ES-I3 (cell line): Measurements from ENCODE around the gene KRT35.

Source experiments
- H3K36me3 ChIP-seq: 2 replicates; pipeline ENCODE4 v1.6.1; 2013; ENCODE audit warnings: mild to moderate bottlenecking, low read length, control low read depth, moderate library complexity; ENCODE audit not compliant: insufficient read depth
- H3K4me1 ChIP-seq: 2 replicates; pipeline ENCODE4 v1.6.1; 2013; ENCODE audit warnings: mild to moderate bottlenecking, control low read depth, low read length; ENCODE audit not compliant: insufficient read depth
- H3K9ac ChIP-seq: 2 replicates; pipeline ENCODE4 v1.6.1; 2013; ENCODE audit warnings: low read depth, mild to moderate bottlenecking, low read length, moderate library complexity
- H3K9me3 ChIP-seq: 2 replicates; pipeline ENCODE4 v1.6.1; 2013; ENCODE audit warnings: mild to moderate bottlenecking, low read length, moderate library complexity; ENCODE audit not compliant: control insufficient read depth, insufficient read depth

The KRT35 gene

DNA sequence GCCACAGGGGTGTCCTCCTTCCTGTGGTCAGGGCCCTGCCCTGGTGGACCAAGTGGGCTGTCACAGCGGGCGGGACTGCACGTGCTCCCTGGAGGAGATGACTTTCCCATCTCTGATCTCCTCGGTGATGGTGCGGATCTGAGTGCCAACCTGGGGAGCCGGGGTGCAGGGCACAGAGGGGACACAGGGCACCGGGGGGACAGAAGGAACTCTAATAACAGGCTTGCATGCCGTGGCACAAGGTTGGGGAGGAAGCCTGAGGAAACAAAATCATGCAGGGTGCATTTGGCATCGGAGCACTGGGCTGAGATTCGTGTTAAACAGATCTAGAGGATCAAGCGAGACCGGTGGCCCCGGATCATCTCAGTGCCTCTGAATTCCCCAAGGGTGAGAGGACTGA is 5.4 kb upstream of the KRT35 start:
- H3K9ac ChIP-seq, result no peak overlapping the region
- H3K9me3 ChIP-seq, result no peaks in the 10 kb centered on the region
- no peaks in the 10 kb centered on the region for H3K36me3 ChIP-seq
- H3K4me1 ChIP-seq, result no peaks in the 10 kb centered on the region

DNA sequence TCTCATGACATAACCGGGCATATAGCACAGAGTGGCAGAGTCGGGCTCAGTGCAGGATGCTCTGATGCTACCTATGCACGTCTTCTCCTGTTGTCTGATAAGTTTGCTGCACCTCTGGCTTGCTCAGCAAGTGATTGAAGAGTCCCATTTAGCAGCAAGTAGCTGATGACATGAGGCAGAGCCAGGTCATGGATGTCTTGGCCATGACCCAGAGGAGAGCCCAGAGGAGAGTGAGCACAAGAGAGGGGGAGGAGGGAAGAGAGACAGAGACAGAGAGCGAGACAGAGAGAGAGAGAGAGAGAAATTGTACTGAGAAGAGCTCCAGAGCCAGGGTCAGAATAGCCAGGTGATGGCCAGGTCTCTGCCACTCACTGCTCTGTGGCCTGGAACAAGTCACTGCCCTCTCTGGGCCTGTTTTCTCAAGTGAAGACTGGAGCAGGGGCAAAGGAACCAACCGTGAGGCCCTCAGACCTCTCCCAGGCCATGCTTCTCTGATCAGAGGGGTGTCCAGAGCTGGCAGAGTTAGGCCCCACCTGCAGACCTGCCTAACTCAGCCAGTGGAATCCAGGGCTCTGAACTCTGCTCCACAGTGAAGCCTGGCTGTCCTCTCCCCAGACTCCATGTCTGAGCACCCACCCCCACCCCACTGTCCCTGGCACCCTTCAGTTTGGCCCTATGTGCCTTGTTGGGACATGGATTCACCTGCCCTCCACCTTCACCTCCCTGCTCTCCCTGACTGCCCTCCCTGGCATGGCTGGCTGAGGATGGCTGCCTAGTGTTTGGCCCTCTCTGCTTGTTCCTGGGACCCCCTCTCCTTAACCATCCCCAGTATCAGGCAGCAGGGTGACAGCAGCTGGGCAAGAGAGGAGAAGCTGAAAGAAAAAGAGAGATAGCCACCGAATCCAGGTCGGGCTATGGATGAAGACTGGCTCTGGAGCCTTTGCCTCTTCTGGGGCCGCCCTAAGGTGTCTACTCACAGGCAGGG is 4.3 kb upstream of the KRT35 start:
- no peaks in the 10 kb centered on the region for H3K36me3 ChIP-seq
- H3K9me3 ChIP-seq, result no peaks in the 10 kb centered on the region
- no peak overlapping the region for H3K9ac ChIP-seq

DNA sequence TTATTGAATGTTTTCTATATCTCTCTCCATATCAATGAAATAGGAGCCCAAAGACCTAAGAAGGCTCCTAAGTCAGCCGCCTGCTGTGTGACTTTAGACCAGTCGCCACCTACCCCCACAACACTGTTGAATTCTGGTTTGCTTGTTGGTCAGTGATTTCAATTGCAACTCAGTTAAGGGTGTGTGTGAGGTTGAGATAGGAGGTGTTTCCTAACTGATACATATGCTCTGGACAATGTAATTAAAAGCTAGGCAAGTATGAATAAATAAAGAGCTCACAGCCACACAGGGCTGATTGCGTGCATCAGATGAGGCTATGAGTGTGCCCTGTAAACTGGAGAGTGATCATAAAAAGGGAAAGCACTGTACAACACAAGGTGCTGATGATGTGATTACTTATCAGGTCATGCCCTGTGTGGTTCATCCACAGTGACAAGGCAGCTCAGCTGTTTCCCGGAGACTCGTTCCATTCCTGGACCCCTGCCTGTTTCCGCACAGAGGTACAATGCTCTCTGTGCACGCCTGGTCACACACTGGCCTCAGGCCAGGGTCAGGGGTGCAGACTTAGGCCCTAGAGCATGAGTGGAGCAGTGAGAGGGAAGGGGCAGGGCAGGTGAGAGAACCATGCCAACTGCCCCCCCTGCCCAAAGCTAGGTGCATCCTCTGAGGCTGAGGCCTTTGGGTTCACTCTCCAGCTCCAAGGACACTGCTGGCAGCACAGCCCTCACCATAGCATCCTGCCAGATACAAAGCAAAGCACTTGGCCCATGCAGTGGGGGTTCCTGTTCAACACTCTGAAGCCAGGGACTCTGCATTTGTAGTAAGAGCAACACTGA is 3.3 kb upstream of the KRT35 start:
- Histone ChIP-seq H3K4me1 (no peaks in the 10 kb centered on the region), H3K9ac (no peak overlapping the region), H3K9me3 (no peaks in the 10 kb centered on the region), H3K36me3 (no peaks in the 10 kb centered on the region)

More for the DNA sequence above, 4.3 kb upstream of the KRT35 start:
- no peaks in the 10 kb centered on the region for H3K4me1 ChIP-seq

DNA sequence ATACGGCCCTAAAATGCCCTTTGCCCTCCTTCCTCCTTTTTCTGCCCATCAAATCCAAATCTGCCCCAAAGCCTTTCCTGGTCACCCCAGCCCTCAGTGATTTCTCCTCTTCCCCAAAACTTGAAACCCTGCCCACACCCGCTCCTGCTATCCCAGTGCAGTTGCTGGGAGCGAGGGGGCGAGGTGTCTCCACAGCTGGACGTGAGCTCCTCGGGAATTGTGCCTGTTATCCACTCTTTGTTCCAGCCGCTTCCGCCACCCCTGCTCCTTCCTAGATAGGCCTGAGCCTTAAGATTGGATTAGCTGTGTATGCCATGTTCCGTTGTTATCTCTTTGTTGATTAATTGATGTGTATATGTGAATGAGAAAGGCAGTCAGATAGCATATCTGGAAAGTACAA is 2.6 kb upstream of the KRT35 start:
- Histone ChIP-seq H3K9ac (no peak overlapping the region), H3K9me3 (no peaks in the 10 kb centered on the region), H3K4me1 (no peaks in the 10 kb centered on the region)

DNA sequence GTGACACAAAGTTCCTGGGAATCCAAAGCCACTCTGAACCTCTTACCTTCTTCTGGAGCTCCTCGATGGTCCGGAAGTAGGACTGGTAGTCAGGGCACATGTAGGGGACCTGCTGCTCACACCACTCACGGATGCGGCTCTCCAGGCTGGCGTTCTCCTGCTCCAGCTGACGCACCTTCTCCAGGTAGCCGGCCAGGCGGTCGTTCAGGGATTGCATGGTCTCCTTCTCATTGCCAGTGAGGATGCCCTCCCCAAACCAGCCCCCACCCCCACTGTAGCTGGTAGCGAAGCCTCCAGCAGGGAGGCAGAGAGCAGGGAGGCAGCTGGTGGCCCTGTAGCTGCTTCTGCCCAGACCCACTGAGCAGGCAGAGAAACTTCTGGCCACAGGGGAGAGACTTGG is 370 bp downstream of the KRT35 start:
- H3K36me3 ChIP-seq, result no peaks in the 10 kb centered on the region
- no peaks in the 10 kb centered on the region for H3K9me3 ChIP-seq
- no peaks in the 10 kb centered on the region for H3K4me1 ChIP-seq
- no peak overlapping the region for H3K9ac ChIP-seq

More for the DNA sequence above, 2.6 kb upstream of the KRT35 start:
- H3K36me3 ChIP-seq, result no peaks in the 10 kb centered on the region

DNA sequence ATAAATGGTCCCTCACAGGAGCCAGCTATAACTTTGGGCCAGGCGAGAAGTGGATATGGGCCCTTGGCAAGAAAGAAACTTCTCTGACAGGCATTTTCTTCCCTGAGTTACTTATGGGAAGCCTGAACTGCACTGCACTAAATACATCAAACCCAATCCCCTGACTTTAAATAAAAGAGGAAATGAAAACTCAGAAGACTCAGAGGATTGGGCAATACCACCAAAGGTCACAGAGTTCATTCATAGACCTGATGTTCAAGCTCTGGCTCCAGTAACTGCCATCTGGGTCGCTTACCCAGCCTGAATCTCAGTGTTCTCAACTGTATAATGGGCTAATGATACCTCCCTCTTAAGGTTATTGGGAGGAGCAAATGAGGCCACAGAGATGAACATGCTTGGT is 815 bp downstream of the KRT35 start:
- Histone ChIP-seq H3K36me3 (no peaks in the 10 kb centered on the region), H3K9me3 (no peaks in the 10 kb centered on the region), H3K4me1 (no peaks in the 10 kb centered on the region), H3K9ac (no peak overlapping the region)

DNA sequence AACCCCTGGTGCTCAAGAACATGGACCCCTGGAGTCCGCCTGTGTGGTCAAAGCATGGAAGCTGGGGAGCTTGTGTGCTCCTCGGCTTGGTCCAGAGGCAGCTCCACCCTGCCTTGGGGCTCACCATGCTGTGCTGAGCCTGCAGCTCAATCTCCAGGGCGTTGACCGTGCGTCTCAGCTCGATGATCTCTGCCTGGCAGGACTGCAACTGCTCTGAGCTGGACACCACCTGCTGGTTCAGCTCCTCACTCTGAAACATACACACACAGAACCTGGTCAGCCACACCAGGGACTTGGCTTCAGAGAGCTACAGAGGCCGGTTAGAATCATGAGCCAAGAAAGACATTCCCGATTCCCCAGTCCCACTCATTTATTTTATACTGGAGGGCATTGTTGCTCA is 2.7 kb downstream of the KRT35 start:
- no peak overlapping the region for H3K9ac ChIP-seq
- H3K4me1 ChIP-seq, result no peaks in the 10 kb centered on the region
- H3K36me3 ChIP-seq, result no peaks in the 10 kb centered on the region
- no peaks in the 10 kb centered on the region for H3K9me3 ChIP-seq

DNA sequence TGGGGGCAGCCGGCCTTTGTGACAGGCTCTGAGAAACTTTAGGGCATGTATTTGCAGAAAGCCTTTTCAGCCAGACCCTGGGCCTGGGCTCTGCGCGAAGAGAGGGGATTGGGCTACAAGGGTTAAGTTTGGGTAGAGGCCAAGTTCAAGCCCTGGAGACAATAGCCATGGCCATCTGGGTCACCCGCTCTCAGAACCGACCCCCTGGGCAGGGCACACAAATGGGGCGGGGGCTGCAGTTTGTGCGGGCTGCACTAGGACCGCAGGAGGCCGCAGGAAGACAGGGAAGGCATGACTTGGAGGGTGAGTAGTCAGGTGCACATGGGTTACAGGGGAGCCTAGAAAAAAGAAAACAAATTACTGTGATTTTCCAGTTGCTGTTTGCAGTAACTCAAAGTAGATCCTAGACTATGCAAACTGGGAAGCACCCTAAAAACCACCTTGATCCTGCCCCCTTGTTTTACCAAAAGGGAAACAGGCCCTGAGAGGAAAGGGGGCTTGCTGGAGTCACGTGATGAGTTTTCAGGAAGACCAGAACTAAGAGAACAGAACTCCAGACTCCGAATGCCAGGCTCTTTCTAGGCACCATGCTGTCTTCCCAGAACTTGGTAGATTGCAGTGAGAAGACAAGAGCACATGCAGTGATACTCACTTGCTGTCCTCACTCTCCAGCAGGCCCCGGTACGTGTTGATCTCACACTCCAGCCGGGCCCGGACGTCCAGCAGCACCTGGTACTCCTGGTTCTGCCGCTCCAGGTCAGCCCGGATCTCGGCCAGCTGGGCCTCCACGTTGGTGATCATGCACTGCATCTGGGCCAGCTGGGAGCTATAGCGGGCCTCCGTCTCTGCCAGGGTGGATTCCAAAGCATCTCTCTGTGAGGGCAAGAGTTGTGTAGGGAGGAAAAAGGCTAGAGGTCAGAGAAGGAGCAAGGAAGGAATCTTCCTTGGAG is 3.8 kb downstream of the KRT35 start:
- no peaks in the 10 kb centered on the region for H3K9me3 ChIP-seq
- no peak overlapping the region for H3K9ac ChIP-seq
- H3K4me1 ChIP-seq, result no peaks in the 10 kb centered on the region
- no peaks in the 10 kb centered on the region for H3K36me3 ChIP-seq

DNA sequence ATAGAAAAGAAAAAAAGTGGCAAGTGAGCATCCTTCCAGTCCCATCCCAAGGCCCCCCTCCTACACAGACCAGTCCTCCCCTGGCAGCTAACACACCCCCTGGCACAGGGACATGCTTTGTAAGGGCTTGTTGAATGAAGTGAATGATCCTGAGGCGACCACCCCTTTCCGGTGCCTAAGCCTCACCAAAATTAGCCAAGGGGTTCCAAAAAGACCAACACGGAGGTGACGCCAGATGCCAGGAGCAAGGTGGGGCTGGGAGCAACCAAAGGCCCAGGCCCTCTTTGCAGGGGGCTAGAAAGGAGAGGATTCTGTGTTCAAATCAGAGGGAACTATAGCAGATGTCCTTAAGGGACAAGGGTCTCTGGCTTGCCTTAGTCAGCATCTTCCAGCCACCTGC is 5.5 kb downstream of the KRT35 start:
- Histone ChIP-seq H3K9ac (no peak overlapping the region), H3K9me3 (no peaks in the 10 kb centered on the region), H3K36me3 (no peaks in the 10 kb centered on the region), H3K4me1 (no peaks in the 10 kb centered on the region)

DNA sequence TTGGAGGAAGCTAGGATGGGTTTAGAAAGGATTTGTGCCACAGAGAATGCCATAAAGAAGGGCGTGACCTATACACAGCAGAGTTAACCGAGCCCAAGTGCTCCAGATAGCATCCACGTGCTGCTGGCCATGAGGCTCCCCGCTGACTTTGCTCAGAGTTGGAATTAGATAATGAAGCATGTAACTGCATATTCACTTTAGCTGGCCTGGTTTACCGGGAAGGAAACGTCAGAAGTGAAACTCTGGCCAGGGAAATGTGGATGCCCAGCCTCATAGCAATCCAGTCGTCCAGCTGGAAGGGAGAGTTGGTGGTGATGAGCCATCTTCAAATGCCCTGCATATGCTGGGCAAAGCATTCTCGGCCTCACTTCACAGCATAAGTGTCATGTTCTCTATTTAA is 6.1 kb downstream of the KRT35 start:
- H3K36me3 ChIP-seq, result no peaks in the 10 kb centered on the region
- no peaks in the 10 kb centered on the region for H3K9me3 ChIP-seq
- H3K9ac ChIP-seq, result no peak overlapping the region
- no peaks in the 10 kb centered on the region for H3K4me1 ChIP-seq

DNA sequence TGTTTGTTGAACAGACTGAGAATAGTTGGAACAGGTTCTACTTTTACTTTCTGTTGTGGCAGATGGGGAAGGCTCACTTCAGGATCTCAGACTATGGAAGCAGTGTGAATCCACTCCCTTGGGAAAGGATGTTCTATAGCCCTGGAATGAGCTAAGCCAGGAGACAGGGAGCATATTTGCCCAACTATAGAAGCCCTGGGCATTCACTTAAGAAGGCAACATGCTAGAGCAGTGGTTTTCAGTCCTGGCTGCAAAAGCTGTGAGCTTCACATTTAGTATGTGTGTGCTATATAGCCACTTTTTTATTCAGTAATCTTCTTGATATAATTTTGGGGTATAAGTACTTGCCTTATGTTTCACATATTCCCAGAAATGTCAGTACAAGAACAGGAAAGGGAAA is 12.6 kb downstream of the KRT35 start:
- no peak overlapping the region for H3K9ac ChIP-seq
- no peaks in the 10 kb centered on the region for H3K36me3 ChIP-seq
- H3K4me1 ChIP-seq, result no peaks in the 10 kb centered on the region
- H3K9me3 ChIP-seq, result no peaks in the 10 kb centered on the region

DNA sequence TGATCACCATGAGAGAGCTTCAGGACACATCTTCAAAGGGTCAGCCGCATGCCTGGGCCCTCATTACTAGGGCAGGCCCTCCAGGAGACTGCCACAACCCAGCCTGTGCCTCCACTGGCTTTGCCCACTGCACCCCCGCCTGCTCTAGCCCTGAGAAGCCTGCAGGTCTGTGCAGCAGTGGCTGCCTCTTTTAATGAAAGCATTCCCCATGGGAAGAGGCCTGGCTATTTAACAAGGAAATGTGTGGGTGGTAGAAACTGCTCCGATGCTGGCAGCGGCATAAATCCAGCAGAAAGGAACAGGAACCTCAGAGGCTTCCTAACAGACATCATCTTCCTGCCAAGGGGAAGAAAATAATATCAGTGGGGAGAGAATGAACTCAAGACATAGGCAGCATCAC is 13.4 kb downstream of the KRT35 start:
- Histone ChIP-seq H3K36me3 (no peaks in the 10 kb centered on the region), H3K4me1 (no peaks in the 10 kb centered on the region), H3K9ac (no peak overlapping the region), H3K9me3 (no peaks in the 10 kb centered on the region)

DNA sequence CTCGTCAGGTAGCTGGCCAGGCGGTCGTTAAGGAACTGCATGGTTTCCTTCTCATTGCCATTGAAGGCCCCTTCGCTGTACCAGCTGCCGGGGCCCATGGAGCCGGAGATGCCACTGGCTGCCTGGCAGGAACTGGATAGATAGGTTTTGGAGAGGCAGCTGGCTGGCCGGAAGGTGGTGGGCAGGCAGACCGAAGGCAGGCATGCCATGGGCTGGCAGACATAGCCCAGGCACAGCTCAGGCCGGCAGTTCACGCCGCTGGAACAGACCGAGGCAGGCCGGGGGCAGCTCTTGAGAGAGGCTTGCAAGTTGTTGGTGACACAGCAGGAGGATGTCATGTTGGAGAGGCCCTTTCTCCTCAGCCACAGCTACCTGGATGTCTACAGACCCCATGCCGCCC is 14.0 kb downstream of the KRT35 start, which contains the start of gene KRT32:
Gene KRT32 (minus strand): TSS at position 399 of the 400 bp plus-strand sequence. CDS start 61 bp downstream, at position 338.
- Histone ChIP-seq H3K9ac (no peak within 1 kb of the TSS), H3K4me1 (no peaks in the 10 kb centered on the region), H3K36me3 (no peaks in the 10 kb centered on the region), H3K9me3 (no peaks in the 10 kb centered on the region)

DNA sequence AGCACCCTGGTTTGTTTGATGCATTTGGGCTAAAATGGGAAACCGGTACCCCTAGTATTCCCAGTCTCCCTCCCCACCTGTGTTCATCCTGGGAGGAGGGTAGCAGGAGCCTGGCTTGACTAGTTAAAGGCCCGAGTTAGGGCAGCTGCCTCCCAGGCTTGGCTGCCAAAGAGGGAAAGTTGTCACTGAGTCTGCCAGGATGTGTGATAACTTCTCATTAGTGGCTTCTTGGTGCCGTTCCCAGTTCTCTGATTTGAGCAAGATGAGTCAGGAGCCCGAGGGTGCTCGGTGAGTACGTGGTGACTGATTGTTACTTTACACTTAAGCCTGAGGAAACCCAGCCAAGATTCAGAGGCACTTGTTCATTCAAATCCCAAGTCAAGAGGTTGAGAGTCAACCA is 16.3 kb downstream of the KRT35 start:
- H3K36me3 ChIP-seq, result no peaks in the 10 kb centered on the region
- no peaks in the 10 kb centered on the region for H3K4me1 ChIP-seq
- no peak overlapping the region for H3K9ac ChIP-seq
- no peaks in the 10 kb centered on the region for H3K9me3 ChIP-seq
